ENCODE measurements around the gene PLCG2.
"Not testable (repeated sequence)": the region's sequence is repeated elsewhere in the genome, so short reads cannot be mapped to it uniquely, and the experiment has no call there.

PLCG2 gene

DNA sequence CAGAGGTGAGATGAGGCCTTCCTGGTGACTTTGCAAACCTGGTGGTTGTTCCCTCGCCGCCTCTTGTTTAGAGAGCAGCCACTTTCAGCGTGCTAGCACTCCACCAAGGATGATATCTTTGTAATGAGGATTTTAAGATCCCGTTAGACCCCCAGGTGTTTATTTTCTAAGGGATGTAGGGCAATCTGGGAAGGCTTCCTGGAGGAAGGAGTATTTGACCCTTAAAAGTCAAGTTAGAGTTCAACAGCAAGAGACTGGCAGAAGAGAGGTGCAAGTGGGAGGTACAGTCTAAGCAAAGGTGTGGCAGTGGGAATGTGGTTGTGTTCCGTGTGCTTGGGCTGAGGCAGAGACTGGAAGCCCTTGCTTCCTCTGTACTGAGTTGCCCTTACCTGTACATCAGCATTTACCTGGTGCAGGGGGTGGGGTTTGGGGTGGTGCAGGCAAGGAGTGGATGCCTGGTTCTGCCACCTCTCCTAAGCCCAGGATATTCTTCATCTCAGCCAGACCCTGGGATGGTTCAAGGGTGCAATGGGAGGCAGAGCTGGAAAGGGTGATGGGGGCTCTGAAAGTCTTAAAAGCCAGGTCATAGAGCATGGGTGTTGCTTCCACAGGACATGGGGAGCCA, 148.6 kb downstream of the PLCG2 start:
- Histone ChIP-seq H3K9me3 (ENCODE audit: control insufficient read depth, low read length) (no peaks in the 10 kb centered on the region), H3K27ac (ENCODE audit: low read depth, low read length, severe bottlenecking) (no peak overlapping the region), H3K36me3 (ENCODE audit: control insufficient read depth, insufficient read depth, low read length) (no peaks in the 10 kb centered on the region), H3K4me1 (ENCODE audit: control insufficient read depth, insufficient read depth, low read length, poor library complexity, severe bottlenecking) (no peaks in the 10 kb centered on the region), H3K4me3 (ENCODE audit: extremely low read depth, insufficient read depth, low read length, poor library complexity, severe bottlenecking) (no peak overlapping the region)
- WGBS, 2 experiments (ENCODE audit: insufficient coverage in 2 of 2) = 93 to 100% methylated on average over 1 to 4 of the region's 5 CpGs

DNA sequence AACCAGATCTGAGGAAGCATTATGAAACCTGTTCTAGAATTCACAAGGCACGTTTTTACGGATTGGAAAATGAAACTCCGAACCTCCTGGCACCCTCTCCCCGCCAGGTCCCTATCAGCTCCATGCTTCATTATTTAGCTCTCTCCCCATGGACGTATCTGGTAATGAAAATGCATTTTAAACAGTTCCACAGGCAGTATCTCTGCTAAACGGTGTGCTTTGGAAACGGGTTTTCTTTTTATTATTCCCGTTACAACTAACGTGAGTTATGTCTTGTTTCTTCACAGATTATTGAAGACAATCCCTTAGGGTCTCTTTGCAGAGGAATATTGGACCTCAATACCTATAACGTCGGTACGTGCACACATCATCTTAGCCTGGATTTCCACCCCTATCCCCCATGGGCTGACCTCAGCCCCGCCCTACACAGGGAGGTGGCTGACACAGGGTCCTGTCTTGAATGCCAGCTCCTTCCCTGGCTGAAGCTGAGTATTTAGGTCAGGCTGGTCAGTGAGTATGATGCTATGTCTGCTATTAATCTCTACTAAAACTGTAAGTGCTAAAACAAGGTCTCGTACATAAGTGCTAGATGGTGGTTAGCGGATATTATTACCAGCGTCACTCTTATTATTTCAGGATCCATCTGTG, 149.3 kb downstream of the PLCG2 start:
- WGBS, 2 experiments (ENCODE audit: insufficient coverage in 2 of 2) = 95 to 97% methylated on average over 15 to 16 of the region's 16 CpGs
- H3K9me3 ChIP-seq (ENCODE audit: control insufficient read depth, low read length) = no peaks in the 10 kb centered on the region
- no peaks in the 10 kb centered on the region for H3K36me3 ChIP-seq (ENCODE audit: control insufficient read depth, insufficient read depth, low read length)
- no peak overlapping the region for H3K27ac ChIP-seq (ENCODE audit: low read depth, low read length, severe bottlenecking)
- no peak overlapping the region for H3K4me3 ChIP-seq (ENCODE audit: extremely low read depth, insufficient read depth, low read length, poor library complexity, severe bottlenecking)
- no peaks in the 10 kb centered on the region for H3K4me1 ChIP-seq (ENCODE audit: control insufficient read depth, insufficient read depth, low read length, poor library complexity, severe bottlenecking)

DNA sequence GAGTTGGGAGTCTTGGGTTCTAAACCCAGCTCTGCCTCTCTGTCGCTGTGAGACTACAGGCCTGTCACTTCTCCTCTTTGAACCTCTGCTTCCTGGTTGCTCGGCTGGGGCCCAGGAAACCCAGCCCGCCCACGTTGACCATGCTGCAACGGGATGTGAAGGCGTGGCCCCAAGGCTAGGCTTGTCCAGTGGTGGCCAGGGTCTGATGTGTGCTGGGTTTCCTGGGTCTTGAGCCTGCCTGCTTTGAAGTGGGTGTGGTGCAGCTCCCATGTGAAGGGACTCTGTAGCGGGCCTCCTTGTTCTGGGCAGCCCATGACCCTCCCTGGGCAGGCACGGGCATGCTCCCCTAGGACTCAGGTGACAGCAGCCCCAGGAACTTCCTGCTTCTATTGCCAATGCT, 149.9 kb downstream of the PLCG2 start:
- Histone ChIP-seq H3K9me3 (ENCODE audit: control insufficient read depth, low read length) (no peaks in the 10 kb centered on the region), H3K4me3 (ENCODE audit: extremely low read depth, insufficient read depth, low read length, poor library complexity, severe bottlenecking) (no peak overlapping the region), H3K27ac (ENCODE audit: low read depth, low read length, severe bottlenecking) (no peak overlapping the region), H3K4me1 (ENCODE audit: control insufficient read depth, insufficient read depth, low read length, poor library complexity, severe bottlenecking) (no peaks in the 10 kb centered on the region), H3K36me3 (ENCODE audit: control insufficient read depth, insufficient read depth, low read length) (no peaks in the 10 kb centered on the region)
- WGBS, 2 experiments (ENCODE audit: insufficient coverage in 2 of 2) = 80 to 98% methylated on average over 3 to 8 of the region's 8 CpGs

DNA sequence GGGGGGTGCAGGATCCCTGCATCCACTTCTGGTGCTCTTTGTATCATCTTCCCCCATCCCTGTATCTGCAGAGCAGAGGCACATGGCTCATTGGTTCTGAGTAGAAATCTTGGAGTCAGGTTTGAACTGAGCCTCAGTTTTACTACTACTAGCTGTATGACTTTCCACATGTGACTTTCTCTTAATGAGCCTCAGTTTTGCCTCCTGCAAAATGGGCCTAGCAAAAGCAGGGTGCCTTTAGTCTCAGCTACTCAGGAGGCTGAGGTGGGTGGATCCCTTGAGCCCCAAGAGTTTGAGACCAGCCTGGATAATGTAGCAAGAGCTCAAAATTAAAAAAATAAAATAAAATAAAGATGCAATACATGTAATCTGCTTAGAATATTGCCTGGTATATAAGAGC, 150.8 kb downstream of the PLCG2 start:
- Histone ChIP-seq H3K4me3 (ENCODE audit: extremely low read depth, insufficient read depth, low read length, poor library complexity, severe bottlenecking) (no peak overlapping the region), H3K9me3 (ENCODE audit: control insufficient read depth, low read length) (no peaks in the 10 kb centered on the region), H3K4me1 (ENCODE audit: control insufficient read depth, insufficient read depth, low read length, poor library complexity, severe bottlenecking) (no peaks in the 10 kb centered on the region), H3K36me3 (ENCODE audit: control insufficient read depth, insufficient read depth, low read length) (no peaks in the 10 kb centered on the region), H3K27ac (ENCODE audit: low read depth, low read length, severe bottlenecking) (no peak overlapping the region)

DNA sequence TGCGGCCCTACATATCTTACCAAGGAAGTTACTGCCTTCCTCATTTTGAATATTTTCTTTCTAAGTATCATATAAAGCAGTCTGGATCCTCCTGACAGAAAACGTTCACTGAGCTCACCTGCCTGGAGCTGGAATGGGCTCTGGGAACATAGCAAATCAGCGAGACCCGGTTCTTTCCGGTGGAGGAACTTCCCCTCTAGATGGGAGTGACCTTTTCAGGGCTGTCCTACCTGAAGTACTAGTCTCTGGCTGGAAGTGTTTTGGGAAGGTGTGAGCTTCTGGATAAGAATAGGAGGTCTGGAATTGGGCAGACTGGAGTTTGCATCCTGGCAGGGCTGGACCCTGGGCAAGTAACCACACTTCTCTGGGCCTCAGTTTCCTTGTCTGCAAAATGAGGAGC, 152.8 kb downstream of the PLCG2 start:
- no peak overlapping the region for H3K4me3 ChIP-seq (ENCODE audit: extremely low read depth, insufficient read depth, low read length, poor library complexity, severe bottlenecking)
- no peak overlapping the region for H3K27ac ChIP-seq (ENCODE audit: low read depth, low read length, severe bottlenecking)
- no peaks in the 10 kb centered on the region for H3K36me3 ChIP-seq (ENCODE audit: control insufficient read depth, insufficient read depth, low read length)
- H3K9me3 ChIP-seq (ENCODE audit: control insufficient read depth, low read length) = no peaks in the 10 kb centered on the region
- no peaks in the 10 kb centered on the region for H3K4me1 ChIP-seq (ENCODE audit: control insufficient read depth, insufficient read depth, low read length, poor library complexity, severe bottlenecking)
- 91 to 98% methylated on average over 4 to 5 of the region's 5 CpGs for WGBS, 2 experiments (ENCODE audit: insufficient coverage in 2 of 2)

DNA sequence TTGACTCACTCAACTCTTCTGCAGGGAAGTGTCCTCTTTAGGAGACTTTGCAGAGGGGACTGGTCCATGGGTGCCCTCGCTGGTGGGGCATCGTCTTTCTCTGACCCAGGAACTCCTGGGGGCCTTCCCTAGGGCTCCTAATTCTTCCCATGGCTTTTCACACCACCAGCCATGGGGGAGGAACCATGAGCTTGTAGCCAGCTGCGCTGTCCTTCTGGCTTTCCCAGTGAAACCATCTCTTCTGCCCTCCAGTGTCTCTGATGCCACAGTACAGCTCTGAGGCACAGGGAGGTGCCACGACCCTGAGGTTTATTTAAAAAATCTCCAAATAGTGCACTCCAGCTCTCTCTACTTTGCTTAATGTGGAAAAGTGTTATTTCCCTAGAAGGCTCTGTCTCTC, 153.6 kb downstream of the PLCG2 start:
- Histone ChIP-seq H3K36me3 (ENCODE audit: control insufficient read depth, insufficient read depth, low read length) (no peaks in the 10 kb centered on the region), H3K4me1 (ENCODE audit: control insufficient read depth, insufficient read depth, low read length, poor library complexity, severe bottlenecking) (peaks cover 3% of the 10 kb centered on the region), H3K4me3 (ENCODE audit: extremely low read depth, insufficient read depth, low read length, poor library complexity, severe bottlenecking) (no peak overlapping the region), H3K27ac (ENCODE audit: low read depth, low read length, severe bottlenecking) (no peak overlapping the region), H3K9me3 (ENCODE audit: control insufficient read depth, low read length) (no peaks in the 10 kb centered on the region)
- 82 to 87% methylated on average over 2 to 3 of the region's 4 CpGs for WGBS, 2 experiments (ENCODE audit: insufficient coverage in 2 of 2)

DNA sequence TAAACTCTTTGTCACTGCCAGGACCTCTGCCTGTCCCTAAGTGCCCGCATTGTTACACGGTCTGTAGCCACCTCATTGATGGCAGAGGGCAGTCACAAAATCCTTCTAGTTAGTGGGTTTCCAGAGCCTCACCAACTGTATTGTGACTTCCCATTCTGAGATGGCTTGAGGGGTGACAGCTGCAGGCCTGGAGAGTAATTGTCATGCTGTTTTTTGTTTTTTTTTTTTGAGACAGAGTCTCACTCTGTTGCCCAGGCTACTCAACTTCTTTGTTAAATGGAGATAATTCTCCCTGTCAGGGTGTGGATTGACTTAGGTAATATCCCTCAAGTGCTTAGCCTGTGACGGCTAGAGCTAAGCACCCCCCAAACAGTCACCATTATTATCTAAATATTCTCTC, 154.3 kb downstream of the PLCG2 start:
- 94 to 100% methylated on average over 2 of the region's 3 CpGs for WGBS, 2 experiments (ENCODE audit: insufficient coverage in 2 of 2)

DNA sequence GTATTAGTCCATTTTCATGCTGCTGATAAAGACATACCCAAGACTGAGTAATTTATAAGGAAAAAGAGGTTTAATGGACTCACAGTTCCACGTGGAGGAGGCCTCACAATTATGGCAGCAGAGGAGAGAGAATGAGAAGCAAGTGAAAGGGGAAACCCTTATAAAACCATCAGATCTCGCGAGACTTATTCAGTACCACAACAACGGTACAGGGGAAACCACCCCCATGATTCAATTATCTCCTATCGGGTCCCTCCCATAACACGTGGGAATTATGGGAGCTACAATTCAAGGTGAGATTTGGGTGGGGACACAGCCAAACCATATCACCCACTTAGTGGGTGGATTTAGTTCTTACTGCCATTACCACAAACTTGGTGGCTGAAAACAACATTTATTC, 155.6 kb downstream of the PLCG2 start:
- not testable (repeated sequence) for H3K27ac ChIP-seq (ENCODE audit: low read depth, low read length, severe bottlenecking); H3K9me3 ChIP-seq (ENCODE audit: control insufficient read depth, low read length); H3K36me3 ChIP-seq (ENCODE audit: control insufficient read depth, insufficient read depth, low read length); H3K4me1 ChIP-seq (ENCODE audit: control insufficient read depth, insufficient read depth, low read length, poor library complexity, severe bottlenecking); H3K4me3 ChIP-seq (ENCODE audit: extremely low read depth, insufficient read depth, low read length, poor library complexity, severe bottlenecking)
- WGBS, 2 experiments (ENCODE audit: insufficient coverage in 2 of 2) = 67% methylated on average over 1 of the region's 6 CpGs; no CpG with 5 or more reads in 1 of the 2 experiments

More for the DNA sequence above, 154.3 kb downstream of the PLCG2 start:
- no peak overlapping the region for H3K4me3 ChIP-seq (ENCODE audit: extremely low read depth, insufficient read depth, low read length, poor library complexity, severe bottlenecking)
- no peaks in the 10 kb centered on the region for H3K36me3 ChIP-seq (ENCODE audit: control insufficient read depth, insufficient read depth, low read length)
- H3K4me1 ChIP-seq (ENCODE audit: control insufficient read depth, insufficient read depth, low read length, poor library complexity, severe bottlenecking) = peaks cover 8% of the 10 kb centered on the region
- no peaks in the 10 kb centered on the region for H3K9me3 ChIP-seq (ENCODE audit: control insufficient read depth, low read length)
- no peak overlapping the region for H3K27ac ChIP-seq (ENCODE audit: low read depth, low read length, severe bottlenecking)

DNA sequence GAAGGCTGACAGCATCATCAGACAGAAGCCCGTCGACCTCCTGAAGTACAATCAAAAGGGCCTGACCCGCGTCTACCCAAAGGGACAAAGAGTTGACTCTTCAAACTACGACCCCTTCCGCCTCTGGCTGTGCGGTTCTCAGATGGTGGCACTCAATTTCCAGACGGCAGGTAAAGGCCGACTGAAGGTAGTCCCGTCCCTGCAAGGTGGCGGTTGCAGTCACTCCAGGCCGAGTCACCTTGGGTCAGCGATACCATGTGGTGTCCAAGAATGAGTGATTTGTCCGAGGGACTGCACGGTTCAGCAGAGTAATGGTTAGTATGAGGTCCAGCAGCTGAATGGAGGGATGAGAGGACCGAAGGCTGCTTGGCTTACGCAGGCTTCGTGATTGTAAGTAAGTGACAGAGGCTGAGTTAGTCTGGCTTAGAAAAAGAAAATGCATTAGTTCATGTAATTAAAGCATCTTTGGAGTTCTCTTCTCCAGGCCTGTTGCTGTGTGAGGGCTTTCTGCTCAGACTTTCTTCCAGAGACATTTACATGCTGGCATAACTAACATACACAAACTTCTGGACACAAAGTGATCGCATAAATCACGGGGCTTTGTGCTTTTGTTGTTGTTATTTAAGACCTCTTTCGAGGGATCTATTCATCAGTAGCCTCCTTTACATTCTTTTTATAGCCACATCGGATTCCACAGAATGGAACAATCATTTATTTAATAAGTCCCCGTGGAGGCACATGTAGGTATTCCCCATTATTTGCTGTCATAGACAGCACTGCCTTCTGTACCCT, 157.3 kb downstream of the PLCG2 start:
- Histone ChIP-seq H3K9me3 (ENCODE audit: control insufficient read depth, low read length) (no peaks in the 10 kb centered on the region), H3K4me1 (ENCODE audit: control insufficient read depth, insufficient read depth, low read length, poor library complexity, severe bottlenecking) (peaks cover 8% of the 10 kb centered on the region), H3K36me3 (ENCODE audit: control insufficient read depth, insufficient read depth, low read length) (no peaks in the 10 kb centered on the region), H3K4me3 (ENCODE audit: extremely low read depth, insufficient read depth, low read length, poor library complexity, severe bottlenecking) (no peak overlapping the region), H3K27ac (ENCODE audit: low read depth, low read length, severe bottlenecking) (no peak overlapping the region)
- WGBS, 2 experiments (ENCODE audit: insufficient coverage in 2 of 2) = 85 to 95% methylated on average over 18 to 19 of the region's 23 CpGs

DNA sequence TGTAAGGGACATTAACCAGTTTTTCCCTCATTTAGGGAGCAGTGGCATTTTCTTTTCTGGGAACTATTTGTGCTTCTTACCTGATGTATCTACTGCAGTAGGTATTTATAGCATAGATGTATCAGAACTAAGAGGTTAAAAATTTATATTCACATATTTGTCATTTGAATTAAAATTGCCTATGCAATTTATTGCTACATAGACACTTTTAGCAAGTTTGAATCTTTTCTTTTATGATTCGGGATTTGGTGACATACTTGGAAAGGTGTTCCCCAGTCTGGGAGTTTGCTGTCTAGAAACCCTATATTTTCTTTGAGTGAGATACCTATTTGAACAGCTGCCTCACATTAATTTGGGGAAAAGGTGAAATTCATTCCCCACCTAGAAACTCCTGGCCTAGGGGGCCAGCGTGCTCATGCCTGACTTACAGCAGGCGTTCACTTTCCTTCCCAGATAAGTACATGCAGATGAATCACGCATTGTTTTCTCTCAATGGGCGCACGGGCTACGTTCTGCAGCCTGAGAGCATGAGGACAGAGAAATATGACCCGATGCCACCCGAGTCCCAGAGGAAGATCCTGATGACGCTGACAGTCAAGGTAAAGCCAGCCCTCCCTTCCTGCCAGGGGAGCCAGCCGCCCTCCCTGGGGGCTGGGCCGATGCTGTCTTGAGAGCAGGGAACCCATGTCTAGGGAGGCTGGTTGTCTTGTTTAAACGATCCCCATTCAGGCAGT, 158.4 kb downstream of the PLCG2 start:
- 64 to 68% methylated on average over 8 to 11 of the region's 13 CpGs for WGBS, 2 experiments (ENCODE audit: insufficient coverage in 2 of 2)
- no peaks in the 10 kb centered on the region for H3K36me3 ChIP-seq (ENCODE audit: control insufficient read depth, insufficient read depth, low read length)
- H3K9me3 ChIP-seq (ENCODE audit: control insufficient read depth, low read length) = no peaks in the 10 kb centered on the region
- no peak overlapping the region for H3K27ac ChIP-seq (ENCODE audit: low read depth, low read length, severe bottlenecking)
- peaks cover 8% of the 10 kb centered on the region for H3K4me1 ChIP-seq (ENCODE audit: control insufficient read depth, insufficient read depth, low read length, poor library complexity, severe bottlenecking)
- H3K4me3 ChIP-seq (ENCODE audit: extremely low read depth, insufficient read depth, low read length, poor library complexity, severe bottlenecking) = no peak overlapping the region

Data from mesodermal cell (in vitro differentiated cells).